ENCODE measurements around the gene HOOK2. TPM values are rescaled to one million over a fixed set of nuclear protein-coding genes. Genes with fewer than 3 reads are reported as not detected.

Gene HOOK2
- total and polyA plus RNA-seq, 2 of the 13 experiments (the other 11 are each of a cell fraction or from before 2014, with no cell fraction given), result 9.2 to 12.9 TPM

- TF ChIP-seq MNT (IDR thresholded peaks at IDR 0.05) (no peak; the same call in none of the 2 replicates), ZNF331 (CRISPR knock-in tag; IDR thresholded peaks at IDR 0.05) (peak; percentile 93), REPIN1 (CRISPR knock-in tag; IDR thresholded peaks at IDR 0.05; ENCODE audit: borderline replicate concordance, low read depth) (peak; percentile 72; the same call in 1 of the 2 replicates), SALL2 (CRISPR knock-in tag; IDR thresholded peaks at IDR 0.05) (peak; percentile 48; the same call in 1 of the 2 replicates), ZNF75D (CRISPR knock-in tag; IDR thresholded peaks at IDR 0.05; ENCODE audit: borderline replicate concordance) (no peak), ZNF619 (CRISPR knock-in tag; IDR thresholded peaks at IDR 0.05) (peak; percentile 52; the same call in 1 of the 2 replicates), DNMT1 (CRISPR knock-in tag; IDR thresholded peaks at IDR 0.05) (peak; percentile 86), HHEX (CRISPR knock-in tag; IDR thresholded peaks at IDR 0.05) (no peak), TBX3 (IDR thresholded peaks at IDR 0.05; ENCODE audit: borderline replicate concordance) (no peak), IKZF5 (CRISPR knock-in tag; IDR thresholded peaks at IDR 0.05) (peak; percentile 92)
Observed at GRCh38 chr19:12791345-12792050, 16.1 kb upstream of the HOOK2 start, which contains the start of gene JUNB (continued).

All from HepG2 (cell line).